Ascending aorta (tissue), 2 donors: ENCODE data around the gene CHRNE. TPM values are rescaled to one million over a fixed set of nuclear protein-coding genes. Genes with fewer than 3 reads are reported as not detected.

Experiments used
- DNase-seq, 2 donors: peaks; one replicate each; pipeline ENCODE4 v3.0.0-alpha.2; 2019; ENCODE audit warnings: low spot score in 2 of 2
- H3K27ac ChIP-seq, 2 donors: fragments of 200-600 bp; sonication (generic); one replicate each; pipeline ENCODE4 v1.5.1; 2016 to 2017; ENCODE audit warnings: mild to moderate bottlenecking in 1 of 2
- H3K27me3 ChIP-seq: fragments of 200-600 bp; sonication (generic); one replicate; pipeline ENCODE4 v1.5.1; 2017
- H3K36me3 ChIP-seq, 2 donors: fragments of 200-600 bp; sonication (generic); one replicate each; pipeline ENCODE4 v1.5.1; 2016
- H3K4me1 ChIP-seq, 2 donors: fragments of 200-600 bp; sonication (generic); one replicate each; pipeline ENCODE4 v1.5.1; 2016 to 2017; ENCODE audit warnings: mild to moderate bottlenecking in 1 of 2
- H3K4me3 ChIP-seq, 2 donors: fragments of 200-600 bp; sonication (generic); one replicate each; pipeline ENCODE4 v1.5.1; 2016 to 2017; ENCODE audit warnings: mild to moderate bottlenecking in 1 of 2
- H3K9me3 ChIP-seq, 2 donors: fragments of 200-600 bp; sonication (generic); one replicate each; pipeline ENCODE4 v1.5.1; 2016
- intact Hi-C: fragments of 100-400 bp; cut with DNase I; formaldehyde crosslinking; loops from one replicate; pipeline ENCODE4 v1.15.1; 2023
- total RNA-seq: library from RNA; depleted of rRNA; stranded (reverse); fragments of >200 nt; gene quantifications from one replicate; pipeline ENCODE4 v1.1.0, GENCODE V29; 2016
- TF ChIP-seq, protein P1 (sequence below), 3 experiments: fragments of 200-600 bp in 2 of 3; fragments of 450-650 bp in 1 of 3; sonication (generic) in 2 of 3; IDR thresholded peaks; one replicate each; pipeline ENCODE4 v1.5.1; 2016 to 2019; ENCODE audit warnings: antibody characterized with exemption in 3 of 3, mild to moderate bottlenecking in 1 of 3, moderate library complexity in 1 of 3

Gene CHRNE
- total RNA-seq, 1 donor from 2014 or later, result not detected

DNA sequence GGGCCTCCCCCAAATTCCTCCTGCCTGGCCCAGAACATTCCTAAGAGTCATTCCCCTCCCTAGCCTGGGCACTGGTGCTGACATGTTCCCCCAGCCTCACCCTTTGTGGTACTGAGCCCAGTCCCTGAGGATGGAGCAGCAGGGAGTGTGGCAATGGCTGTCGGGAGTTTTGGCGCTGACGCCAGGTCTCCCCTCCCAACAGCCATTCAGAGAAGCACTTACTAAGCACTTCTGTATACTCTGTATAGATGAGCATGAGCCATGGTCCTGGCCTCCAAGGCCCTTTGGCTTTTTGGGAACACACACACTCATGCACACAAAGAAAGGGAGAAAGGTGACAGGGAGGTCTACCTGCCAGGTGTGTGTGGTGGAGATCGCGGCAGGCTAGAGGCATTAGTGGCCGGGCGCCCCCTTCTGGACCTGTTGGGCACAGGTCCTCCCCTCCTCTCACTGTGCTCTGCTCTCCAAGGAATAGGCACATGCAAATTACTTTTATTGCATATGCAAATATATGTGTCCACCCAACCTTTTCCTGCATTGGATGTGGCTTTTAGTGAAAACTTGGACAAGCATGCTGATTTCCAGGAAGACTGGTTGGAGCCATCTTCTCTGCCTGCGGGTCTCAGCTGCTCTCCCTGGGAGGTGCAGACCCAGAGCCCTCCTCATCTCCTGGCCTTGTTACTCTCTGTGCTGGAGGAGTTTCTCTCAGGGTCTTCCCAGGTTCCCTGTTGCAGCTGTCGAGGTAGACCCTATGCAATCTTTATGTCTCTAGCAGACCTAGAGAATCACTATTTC lies 20.9 kb downstream of the CHRNE start:
- DNase-seq, result no peak
- intact Hi-C loops, result loop anchor here (5.0 kb wide), 1 partner anchor 45 kb away; no protein-coding TSS in a partner anchor
- Histone ChIP-seq H3K9me3 (no peaks in the 10 kb centered on the region), H3K27me3 (no peaks in the 10 kb centered on the region), H3K27ac (no peak overlapping the region), H3K4me3 (no peak overlapping the region), H3K36me3 (peaks cover 40 to 48% of the 10 kb centered on the region in 2 donors), H3K4me1 (no peaks in the 10 kb centered on the region)
- TF ChIP-seq, protein P1, sequence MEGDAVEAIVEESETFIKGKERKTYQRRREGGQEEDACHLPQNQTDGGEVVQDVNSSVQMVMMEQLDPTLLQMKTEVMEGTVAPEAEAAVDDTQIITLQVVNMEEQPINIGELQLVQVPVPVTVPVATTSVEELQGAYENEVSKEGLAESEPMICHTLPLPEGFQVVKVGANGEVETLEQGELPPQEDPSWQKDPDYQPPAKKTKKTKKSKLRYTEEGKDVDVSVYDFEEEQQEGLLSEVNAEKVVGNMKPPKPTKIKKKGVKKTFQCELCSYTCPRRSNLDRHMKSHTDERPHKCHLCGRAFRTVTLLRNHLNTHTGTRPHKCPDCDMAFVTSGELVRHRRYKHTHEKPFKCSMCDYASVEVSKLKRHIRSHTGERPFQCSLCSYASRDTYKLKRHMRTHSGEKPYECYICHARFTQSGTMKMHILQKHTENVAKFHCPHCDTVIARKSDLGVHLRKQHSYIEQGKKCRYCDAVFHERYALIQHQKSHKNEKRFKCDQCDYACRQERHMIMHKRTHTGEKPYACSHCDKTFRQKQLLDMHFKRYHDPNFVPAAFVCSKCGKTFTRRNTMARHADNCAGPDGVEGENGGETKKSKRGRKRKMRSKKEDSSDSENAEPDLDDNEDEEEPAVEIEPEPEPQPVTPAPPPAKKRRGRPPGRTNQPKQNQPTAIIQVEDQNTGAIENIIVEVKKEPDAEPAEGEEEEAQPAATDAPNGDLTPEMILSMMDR (IDR thresholded peaks at IDR 0.05), result peak; percentile 48 to 71 (median 54)

- Histone ChIP-seq H3K36me3 (peaks cover 29 to 37% of the 10 kb centered on the region in 2 donors), H3K4me3 (no peak overlapping the region), H3K27ac (no peak overlapping the region), H3K4me1 (no peaks in the 10 kb centered on the region), H3K9me3 (no peaks in the 10 kb centered on the region), H3K27me3 (no peaks in the 10 kb centered on the region)
- intact Hi-C loops, result loop anchor here (5.0 kb wide), 1 partner anchor 44 kb away; no protein-coding TSS in a partner anchor
- DNase-seq, result no peak
- TF ChIP-seq, protein P1 (IDR thresholded peaks at IDR 0.05), result no peak
These were observed 22.0 kb downstream of the CHRNE start for GRCh38 chr17:4880857-4881256.

DNA sequence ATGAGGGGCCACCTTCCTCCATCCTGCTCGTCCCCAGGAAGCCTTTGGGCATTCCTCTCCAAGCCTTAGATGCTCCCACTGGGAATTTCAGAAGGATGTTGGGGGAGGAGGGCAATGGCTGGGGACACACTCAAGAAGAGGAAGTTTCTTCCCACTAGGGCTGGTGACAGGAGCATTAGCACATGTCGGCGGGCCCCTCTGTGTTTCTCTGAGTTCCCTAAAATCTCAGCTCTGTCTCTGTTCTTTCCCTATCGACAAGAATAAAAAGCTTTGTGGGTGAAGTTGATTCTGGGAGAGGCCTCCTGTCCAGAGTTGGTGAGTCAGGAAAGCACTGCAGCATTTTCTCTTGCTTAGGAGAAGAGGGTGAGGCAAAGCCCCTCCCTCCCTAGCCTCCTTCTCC lies 23.3 kb downstream of the CHRNE start:
- Histone ChIP-seq H3K36me3 (peaks cover 19 to 25% of the 10 kb centered on the region in 2 donors), H3K4me1 (no peaks in the 10 kb centered on the region), H3K27me3 (no peaks in the 10 kb centered on the region), H3K4me3 (no peak overlapping the region), H3K9me3 (no peaks in the 10 kb centered on the region), H3K27ac (no peak overlapping the region)
- intact Hi-C loops, result no loop called here
- TF ChIP-seq, protein P1 (IDR thresholded peaks at IDR 0.05), result no peak
- no peak for DNase-seq

DNA sequence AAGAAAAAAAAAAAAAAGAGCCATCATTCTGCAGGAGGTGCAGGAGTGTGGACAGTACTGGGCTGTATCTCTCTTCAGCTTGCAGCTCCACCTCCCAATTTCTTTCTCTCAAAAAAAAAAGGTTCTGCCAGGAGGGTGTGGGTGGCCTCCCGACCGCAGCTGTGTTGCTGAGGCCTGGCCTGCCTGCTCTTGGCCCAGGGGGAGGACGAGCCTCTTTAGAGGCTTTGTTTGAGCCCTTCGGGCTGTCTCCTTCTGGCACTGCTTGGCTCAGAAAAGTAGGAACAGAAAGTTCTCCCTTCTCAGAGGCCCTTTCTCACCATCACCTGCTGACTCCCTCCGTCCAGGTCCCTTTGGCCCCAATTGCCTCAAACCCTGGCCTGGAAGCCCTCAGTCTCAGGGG lies 25.8 kb downstream of the CHRNE start:
- TF ChIP-seq, protein P1 (IDR thresholded peaks at IDR 0.05), result no peak
- H3K27ac ChIP-seq, result no peak overlapping the region
- H3K27me3 ChIP-seq, result no peaks in the 10 kb centered on the region
- intact Hi-C loops, result no loop called here
- H3K36me3 ChIP-seq, result peaks cover 13 to 17% of the 10 kb centered on the region in 2 donors
- no peaks in the 10 kb centered on the region for H3K4me1 ChIP-seq
- no peaks in the 10 kb centered on the region for H3K9me3 ChIP-seq
- no peak for DNase-seq
- no peak overlapping the region for H3K4me3 ChIP-seq

GRCh38 chr17:4872786-4873185 lies 30.1 kb downstream of the CHRNE start:
- no peak overlapping the region for H3K27ac ChIP-seq

More at GRCh38 chr17:4872786-4873185, 30.1 kb downstream of the CHRNE start:
- no peaks in the 10 kb centered on the region for H3K36me3 ChIP-seq
- no peak for DNase-seq
- H3K27me3 ChIP-seq, result no peaks in the 10 kb centered on the region
- intact Hi-C loops, result no loop called here
- no peaks in the 10 kb centered on the region for H3K4me1 ChIP-seq
- no peak overlapping the region for H3K4me3 ChIP-seq
- H3K9me3 ChIP-seq, result no peaks in the 10 kb centered on the region
- TF ChIP-seq, protein P1 (IDR thresholded peaks at IDR 0.05), result no peak
